Gastroesophageal sphincter (tissue), 3 donors: ENCODE data around the gene ATXN2L.
"Not testable (repeated sequence)": the region's sequence is repeated elsewhere in the genome, so short reads cannot be mapped to it uniquely, and the experiment has no call there.

Source experiments
- POLR2AphosphoS5 ChIP-seq: sonication (generic); formaldehyde crosslinking; IDR thresholded peaks from one replicate; pipeline ENCODE4 v1.6.1; 2017; ENCODE audit warnings: antibody characterized with exemption
- TF ChIP-seq, protein P1 (sequence below), 4 experiments: fragments of 200-600 bp in 2 of 4; fragments of 450-650 bp in 2 of 4; sonication (generic) in 1 of 4; IDR thresholded peaks; one replicate each; pipeline ENCODE4 v1.5.1; 2017 to 2019; ENCODE audit warnings: antibody characterized with exemption in 4 of 4, mild to moderate bottlenecking in 2 of 4, moderate library complexity in 2 of 4

DNA sequence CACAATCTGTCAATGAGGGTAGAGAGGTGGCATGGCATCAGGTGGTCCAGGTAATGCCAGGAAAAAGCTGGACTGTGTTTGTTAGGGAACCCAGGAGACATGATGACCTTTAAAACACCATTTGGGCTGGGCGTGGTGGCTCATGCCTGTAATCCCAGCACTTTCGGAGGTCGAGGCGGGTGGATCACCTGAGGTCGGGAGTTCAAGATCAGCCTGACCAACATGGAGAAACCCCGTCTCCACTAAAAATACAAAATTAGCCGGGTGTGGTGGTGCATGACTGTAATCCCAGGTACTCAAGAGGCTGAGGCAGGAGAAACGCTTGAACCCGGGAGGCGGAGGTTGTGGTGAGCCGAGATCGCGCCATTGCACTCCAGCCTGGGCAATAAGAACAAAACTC, 2.3 kb upstream of the ATXN2L start:
- TF ChIP-seq, protein P1, sequence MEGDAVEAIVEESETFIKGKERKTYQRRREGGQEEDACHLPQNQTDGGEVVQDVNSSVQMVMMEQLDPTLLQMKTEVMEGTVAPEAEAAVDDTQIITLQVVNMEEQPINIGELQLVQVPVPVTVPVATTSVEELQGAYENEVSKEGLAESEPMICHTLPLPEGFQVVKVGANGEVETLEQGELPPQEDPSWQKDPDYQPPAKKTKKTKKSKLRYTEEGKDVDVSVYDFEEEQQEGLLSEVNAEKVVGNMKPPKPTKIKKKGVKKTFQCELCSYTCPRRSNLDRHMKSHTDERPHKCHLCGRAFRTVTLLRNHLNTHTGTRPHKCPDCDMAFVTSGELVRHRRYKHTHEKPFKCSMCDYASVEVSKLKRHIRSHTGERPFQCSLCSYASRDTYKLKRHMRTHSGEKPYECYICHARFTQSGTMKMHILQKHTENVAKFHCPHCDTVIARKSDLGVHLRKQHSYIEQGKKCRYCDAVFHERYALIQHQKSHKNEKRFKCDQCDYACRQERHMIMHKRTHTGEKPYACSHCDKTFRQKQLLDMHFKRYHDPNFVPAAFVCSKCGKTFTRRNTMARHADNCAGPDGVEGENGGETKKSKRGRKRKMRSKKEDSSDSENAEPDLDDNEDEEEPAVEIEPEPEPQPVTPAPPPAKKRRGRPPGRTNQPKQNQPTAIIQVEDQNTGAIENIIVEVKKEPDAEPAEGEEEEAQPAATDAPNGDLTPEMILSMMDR (IDR thresholded peaks at IDR 0.05), result not testable (repeated sequence)
- TF ChIP-seq POLR2AphosphoS5, result not testable (repeated sequence)
